HS-5 (cell line): ENCODE measurements around the gene MAP3K12.
"Not testable (repeated sequence)": the region's sequence is repeated elsewhere in the genome, so short reads cannot be mapped to it uniquely, and the experiment has no call there.

ENCODE experiments used
- DNase-seq: peaks from one replicate; pipeline ENCODE4 v3.0.0-alpha.2; 2012; ENCODE audit warnings: low read depth

MAP3K12 gene, protein sequence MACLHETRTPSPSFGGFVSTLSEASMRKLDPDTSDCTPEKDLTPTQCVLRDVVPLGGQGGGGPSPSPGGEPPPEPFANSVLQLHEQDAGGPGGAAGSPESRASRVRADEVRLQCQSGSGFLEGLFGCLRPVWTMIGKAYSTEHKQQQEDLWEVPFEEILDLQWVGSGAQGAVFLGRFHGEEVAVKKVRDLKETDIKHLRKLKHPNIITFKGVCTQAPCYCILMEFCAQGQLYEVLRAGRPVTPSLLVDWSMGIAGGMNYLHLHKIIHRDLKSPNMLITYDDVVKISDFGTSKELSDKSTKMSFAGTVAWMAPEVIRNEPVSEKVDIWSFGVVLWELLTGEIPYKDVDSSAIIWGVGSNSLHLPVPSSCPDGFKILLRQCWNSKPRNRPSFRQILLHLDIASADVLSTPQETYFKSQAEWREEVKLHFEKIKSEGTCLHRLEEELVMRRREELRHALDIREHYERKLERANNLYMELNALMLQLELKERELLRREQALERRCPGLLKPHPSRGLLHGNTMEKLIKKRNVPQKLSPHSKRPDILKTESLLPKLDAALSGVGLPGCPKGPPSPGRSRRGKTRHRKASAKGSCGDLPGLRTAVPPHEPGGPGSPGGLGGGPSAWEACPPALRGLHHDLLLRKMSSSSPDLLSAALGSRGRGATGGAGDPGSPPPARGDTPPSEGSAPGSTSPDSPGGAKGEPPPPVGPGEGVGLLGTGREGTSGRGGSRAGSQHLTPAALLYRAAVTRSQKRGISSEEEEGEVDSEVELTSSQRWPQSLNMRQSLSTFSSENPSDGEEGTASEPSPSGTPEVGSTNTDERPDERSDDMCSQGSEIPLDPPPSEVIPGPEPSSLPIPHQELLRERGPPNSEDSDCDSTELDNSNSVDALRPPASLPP

DNA sequence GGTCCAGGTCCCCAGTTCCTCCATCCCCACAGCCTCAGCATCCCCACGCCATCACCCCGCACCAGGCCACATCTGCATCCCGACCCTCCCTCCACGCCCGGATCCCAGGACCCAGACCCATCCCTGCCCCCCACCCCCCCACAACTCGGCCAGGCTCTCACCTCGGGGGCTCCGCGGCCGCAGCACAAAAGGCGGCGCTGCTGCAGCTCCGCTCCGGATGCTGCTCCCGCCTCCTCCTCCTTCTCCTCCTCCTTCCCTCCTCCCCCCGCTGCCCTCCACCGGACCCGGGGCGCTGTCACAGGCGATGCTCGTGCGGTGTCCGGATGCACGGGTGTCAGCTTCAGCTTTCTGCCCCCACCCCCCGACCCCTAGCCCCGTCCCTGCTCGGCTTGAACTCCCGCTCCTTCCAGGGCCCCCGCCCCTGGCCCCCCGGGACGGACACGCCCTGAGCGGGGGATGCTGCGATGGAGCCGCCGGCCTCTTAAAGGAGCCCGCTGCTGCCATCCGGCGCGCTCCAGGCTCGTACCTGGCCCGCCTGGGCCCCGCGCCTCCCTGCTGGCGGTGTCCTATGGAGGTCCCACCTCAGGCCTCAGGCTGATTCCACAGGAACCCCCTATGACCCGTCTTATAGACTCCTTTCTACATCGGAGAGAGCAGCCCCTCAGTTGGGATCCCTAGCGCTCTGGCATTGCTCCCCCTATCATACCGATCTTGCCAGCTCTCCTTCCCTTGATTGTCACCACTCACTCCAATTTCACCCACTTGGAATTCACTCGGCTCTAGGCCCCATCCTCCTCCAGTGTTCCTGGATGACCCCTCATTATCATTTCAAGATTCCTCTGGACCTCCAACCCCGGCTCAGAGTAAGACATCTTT is at the start of gene MAP3K12:
MAP3K12 (minus strand) TSS at position 193 of the 876 bp plus-strand sequence. CDS start 12,067 bp downstream, outside the sequence.
- DNase-seq: no peak

DNA sequence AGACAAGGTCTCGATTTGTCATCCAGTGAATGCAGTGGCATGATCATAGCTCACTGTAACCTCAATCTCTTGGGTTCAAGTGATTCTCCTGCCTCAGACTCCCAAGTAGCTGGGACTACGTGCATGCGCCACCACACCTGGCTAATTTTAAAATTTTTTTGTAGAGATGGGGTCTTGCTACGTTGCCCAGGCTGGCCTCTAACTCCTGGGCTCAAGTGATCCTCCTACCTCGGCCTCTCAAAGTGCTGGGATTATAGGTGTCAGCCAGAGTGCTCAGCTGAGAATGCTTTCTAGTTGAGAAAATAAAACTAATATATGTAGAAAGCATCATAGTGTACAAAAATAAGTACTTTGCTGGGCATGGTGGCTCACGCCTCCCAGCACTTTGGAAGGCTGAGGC is 49.1 kb upstream of the MAP3K12 start:
- DNase-seq: not testable (repeated sequence)

GRCh38 chr12:53543539-53543938 is 44.3 kb upstream of the MAP3K12 start:
- DNase-seq: no peak

DNA sequence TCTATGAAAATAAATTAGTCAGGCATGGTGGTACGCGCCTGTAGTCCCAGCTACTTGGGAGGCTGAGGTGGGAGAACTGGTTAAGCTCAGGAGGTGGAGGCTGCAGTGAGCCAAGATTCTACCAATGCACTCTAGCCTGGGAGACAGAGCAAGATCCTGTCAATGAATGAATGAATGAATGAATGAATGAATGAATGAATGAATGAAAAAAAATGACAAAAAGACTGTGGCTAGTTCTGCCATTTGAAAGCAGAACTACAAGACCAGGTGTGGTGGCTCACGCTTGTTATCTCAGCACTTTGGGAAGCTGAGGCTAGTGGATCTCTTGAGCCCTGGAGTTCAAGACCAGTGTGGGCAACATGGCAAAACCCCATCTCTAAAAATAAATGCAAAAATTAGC is 40.3 kb upstream of the MAP3K12 start:
- no peak for DNase-seq

- no peak for DNase-seq
Measured at GRCh38 chr12:53538209-53538689, 39.0 kb upstream of the MAP3K12 start.

DNA sequence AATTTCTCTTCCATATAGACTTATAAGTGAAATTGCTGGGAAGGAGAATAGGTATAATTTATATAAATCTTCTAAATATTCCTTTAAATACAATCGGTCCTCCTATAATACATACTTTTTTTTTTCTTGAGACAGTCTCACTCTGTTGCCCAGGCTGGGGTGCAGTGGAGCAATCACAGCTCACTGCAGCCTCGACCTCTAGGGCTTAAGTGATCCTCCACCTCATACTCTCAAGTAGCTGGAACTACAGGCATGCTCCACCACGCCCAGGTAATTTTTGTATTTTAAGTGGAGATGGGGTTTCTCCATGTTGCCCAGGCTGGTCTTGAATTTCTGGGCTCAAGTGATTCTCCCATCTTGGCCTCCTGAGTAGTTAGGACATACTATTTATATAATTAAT is 37.7 kb upstream of the MAP3K12 start:
- no peak for DNase-seq

- no peak for DNase-seq
Measured at GRCh38 chr12:53533471-53533870, 34.2 kb upstream of the MAP3K12 start.

GRCh38 chr12:53532524-53533445 is 33.5 kb upstream of the MAP3K12 start:
- DNase-seq: no peak

- no peak for DNase-seq
Measured at GRCh38 chr12:53532021-53532420, 32.8 kb upstream of the MAP3K12 start.

DNA sequence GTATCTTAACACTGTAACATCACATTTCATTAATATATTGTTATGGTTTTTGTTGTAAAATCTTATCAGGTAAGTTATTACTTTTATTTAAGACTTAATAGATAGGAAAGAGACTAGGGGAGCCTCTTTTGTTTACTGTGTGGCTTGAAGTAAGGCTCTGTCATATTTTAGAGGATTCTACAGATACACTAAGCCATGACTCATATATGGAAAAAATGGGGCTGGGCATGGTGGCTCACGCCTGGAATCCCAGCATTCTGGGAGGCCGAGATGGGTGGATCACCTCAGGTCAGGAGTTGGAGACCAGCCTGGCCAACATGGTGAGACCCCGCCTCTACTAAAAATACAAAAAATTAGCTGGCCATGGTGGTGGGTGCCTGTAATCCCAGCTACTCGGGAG is 31.7 kb upstream of the MAP3K12 start:
- peak; percentile 34 for DNase-seq

GRCh38 chr12:53530061-53530460 is 30.8 kb upstream of the MAP3K12 start:
- DNase-seq: no peak

GRCh38 chr12:53524476-53524875 is 25.2 kb upstream of the MAP3K12 start:
- DNase-seq: no peak

DNA sequence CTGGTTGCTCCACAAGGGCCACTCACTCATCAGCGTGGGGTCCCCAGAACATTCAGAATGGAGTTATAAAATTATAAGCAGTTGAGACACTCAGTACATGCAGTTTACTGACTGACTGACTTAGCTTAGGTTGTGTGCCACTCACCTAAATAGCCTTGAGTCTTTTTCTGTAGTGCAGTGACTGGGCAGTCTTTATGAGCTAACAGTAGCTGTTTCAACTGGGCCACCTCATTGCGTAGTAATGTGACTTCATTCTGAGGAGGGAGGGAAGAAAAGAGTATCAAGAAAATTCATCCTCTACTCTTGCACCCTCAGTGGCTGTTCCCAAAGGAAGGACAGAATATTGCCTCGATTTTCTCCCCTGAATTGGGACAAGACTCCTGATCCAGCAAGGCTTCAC is 23.9 kb upstream of the MAP3K12 start:
- no peak for DNase-seq

- DNase-seq: no peak
Measured at GRCh38 chr12:53518381-53518780, 19.1 kb upstream of the MAP3K12 start.

DNA sequence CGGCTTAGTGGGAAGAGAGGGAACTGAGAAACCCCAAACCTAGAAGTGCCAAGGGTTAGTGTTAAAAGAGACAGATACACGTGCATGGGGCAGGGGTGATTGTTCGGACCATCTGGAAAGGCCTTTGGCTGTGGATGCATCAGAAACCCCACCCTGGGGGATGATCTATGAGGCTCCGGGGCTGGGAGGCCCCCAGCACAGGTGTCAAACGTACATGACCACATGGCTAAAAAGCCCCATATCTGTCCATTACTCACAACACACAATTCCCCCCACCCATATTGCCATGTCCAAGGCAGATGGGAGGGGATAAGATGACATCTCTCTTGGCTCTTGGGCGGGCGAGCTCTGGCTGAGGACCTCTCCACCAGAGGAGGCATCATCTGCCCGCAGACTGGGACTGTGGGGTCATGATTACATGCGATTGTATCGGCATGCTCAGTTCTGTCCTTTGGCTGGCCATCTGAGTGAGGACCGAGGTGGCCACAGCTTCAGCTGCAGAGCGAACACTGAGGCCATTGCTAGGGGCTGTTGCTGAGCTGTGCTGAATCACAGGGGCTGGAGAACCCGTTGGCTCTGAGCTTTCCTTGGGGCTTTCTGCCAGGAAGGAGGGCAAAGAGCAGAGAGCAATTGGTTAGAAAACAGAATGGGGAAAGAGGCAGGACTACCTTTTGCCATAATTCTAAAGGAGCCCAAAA is 17.6 kb upstream of the MAP3K12 start:
- no peak for DNase-seq

GRCh38 chr12:53515291-53515680 is 16.0 kb upstream of the MAP3K12 start:
- DNase-seq: no peak

- DNase-seq: no peak
Measured at GRCh38 chr12:53514628-53515290, 15.5 kb upstream of the MAP3K12 start.

DNA sequence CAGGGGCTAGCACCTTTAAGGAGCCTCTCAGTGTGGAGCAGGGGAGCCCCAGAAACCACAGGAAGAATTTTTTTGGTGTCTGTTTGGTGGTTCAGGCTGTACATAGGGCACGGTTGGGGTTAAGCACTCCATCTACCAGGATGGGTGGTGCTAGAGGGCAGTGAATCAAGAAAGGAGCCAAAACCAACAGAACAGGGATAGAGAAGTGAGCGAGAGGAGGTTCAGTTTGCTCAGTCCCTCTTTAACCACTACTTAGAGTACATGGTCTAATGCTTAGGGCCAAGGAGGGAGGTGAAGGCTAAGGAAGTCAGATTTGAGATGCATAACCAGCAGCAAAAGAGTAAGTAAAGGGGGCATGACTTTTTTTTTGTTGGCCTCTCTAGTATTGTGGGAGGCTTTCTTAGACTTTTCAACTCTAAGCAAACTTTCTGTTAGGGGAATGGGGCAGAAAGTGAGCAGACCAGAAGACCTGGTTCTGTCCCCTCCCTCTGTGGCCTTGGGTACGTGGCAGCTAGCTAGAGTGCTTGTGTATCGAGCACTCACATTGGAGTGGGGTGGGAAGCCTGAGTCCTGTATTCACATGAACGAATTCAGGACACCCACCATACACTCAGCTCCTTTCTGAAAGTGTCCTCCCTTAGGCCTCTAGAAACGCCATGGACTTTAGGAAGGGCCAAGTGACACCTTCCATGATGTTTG is 14.6 kb upstream of the MAP3K12 start:
- DNase-seq: no peak
